ENCODE data around the gene C1orf210. TPM values are rescaled to one million over a fixed set of nuclear protein-coding genes. Genes with fewer than 3 reads are reported as not detected.

Gene C1orf210
- total RNA-seq, 1 experiment from 2014 or later = 7.8 TPM

- no peak for DNase-seq
- POLR2A ChIA-PET = interaction anchor here (0.6 kb wide), 1 partner anchor 13 kb away, joined by 5 read pairs; no protein-coding TSS in a partner anchor
- Histone ChIP-seq H3K4me3 (ENCODE audit: low read depth, low read length) (no peak overlapping the region), H3K27me3 (replicated peaks; ENCODE audit: control insufficient read depth, insufficient read depth, low read length) (no peaks in the 10 kb centered on the region), H3K36me3 (ENCODE audit: control insufficient read depth, insufficient read depth, low read length) (peaks cover 2% of the 10 kb centered on the region), H3K9me3 (no peaks in the 10 kb centered on the region), H3K4me1 (peaks cover 20% of the 10 kb centered on the region)
- H3K9me3 Mint-ChIP-seq (ENCODE audit: unreplicated experiment) = no peaks in the 10 kb centered on the region
- TF ChIP-seq CTCF (IDR thresholded peaks at IDR 0.05; ENCODE audit: insufficient read depth in 1 of 2, low read depth in 1 of 2, low read length in 1 of 2, severe bottlenecking in 1 of 2, unreplicated experiment in 1 of 2) = no peak
- H3K36me3 Mint-ChIP-seq (ENCODE audit: insufficient read depth, unreplicated experiment) = peaks cover 8% of the 10 kb centered on the region
- H3K27ac Mint-ChIP-seq (ENCODE audit: unreplicated experiment) = no peak overlapping the region
- intact Hi-C loops (cut with micrococcal nuclease; ENCODE audit: unreplicated experiment) = no loop called here
- no TSS peak for BruUV-seq (replicated peaks)
- H3K4me1 Mint-ChIP-seq (ENCODE audit: low read depth, unreplicated experiment) = peaks cover 13% of the 10 kb centered on the region
- CTCF ChIA-PET = interaction anchor here (0.6 kb wide), 1 partner anchor 118 kb away, joined by 3 read pairs; no protein-coding TSS in a partner anchor
- H3K4me3 Mint-ChIP-seq (ENCODE audit: unreplicated experiment) = no peak overlapping the region
- no peaks in the 10 kb centered on the region for H3K27me3 Mint-ChIP-seq (ENCODE audit: insufficient read depth, unreplicated experiment)
These were observed 6.2 kb downstream of the C1orf210 start for GRCh38 chr1:43279161-43279560.

GRCh38 chr1:43277116-43277876 is 8.1 kb downstream of the C1orf210 start:
- peak overlapping the region; percentile 75 for H3K27ac Mint-ChIP-seq (ENCODE audit: unreplicated experiment)
- no peak for TF ChIP-seq CTCF (IDR thresholded peaks at IDR 0.05; ENCODE audit: insufficient read depth in 1 of 2, low read depth in 1 of 2, low read length in 1 of 2, severe bottlenecking in 1 of 2, unreplicated experiment in 1 of 2)
- H3K4me1 Mint-ChIP-seq (ENCODE audit: low read depth, unreplicated experiment) = peaks cover 11% of the 10 kb centered on the region
- CTCF ChIA-PET = interaction anchor here (0.7 kb wide), 1 partner anchor 115 kb away, joined by 3 read pairs; no protein-coding TSS in a partner anchor
- peaks cover 16% of the 10 kb centered on the region for H3K4me1 ChIP-seq
- H3K4me3 ChIP-seq (ENCODE audit: low read depth, low read length) = no peak overlapping the region
- no peaks in the 10 kb centered on the region for H3K9me3 Mint-ChIP-seq (ENCODE audit: unreplicated experiment)
- POLR2A ChIA-PET = interaction anchor here (0.6 to 0.7 kb wide), 2 partner anchors 8 kb away, joined by 3 read pairs; partner anchors contain the start of gene C1orf210
- no TSS peak for BruUV-seq (replicated peaks)
- intact Hi-C loops (cut with micrococcal nuclease; ENCODE audit: unreplicated experiment) = no loop called here
- H3K36me3 ChIP-seq (ENCODE audit: control insufficient read depth, insufficient read depth, low read length) = peaks cover 4% of the 10 kb centered on the region
- no peak overlapping the region for H3K4me3 Mint-ChIP-seq (ENCODE audit: unreplicated experiment)
- H3K9me3 ChIP-seq = no peaks in the 10 kb centered on the region
- peaks cover 11% of the 10 kb centered on the region for H3K36me3 Mint-ChIP-seq (ENCODE audit: insufficient read depth, unreplicated experiment)
- no peaks in the 10 kb centered on the region for H3K27me3 ChIP-seq (replicated peaks; ENCODE audit: control insufficient read depth, insufficient read depth, low read length)
- H3K27me3 Mint-ChIP-seq (ENCODE audit: insufficient read depth, unreplicated experiment) = no peaks in the 10 kb centered on the region
- no peak for DNase-seq

GRCh38 chr1:43276673-43277072 is 8.7 kb downstream of the C1orf210 start:
- Histone ChIP-seq H3K36me3 (ENCODE audit: control insufficient read depth, insufficient read depth, low read length) (peaks cover 5% of the 10 kb centered on the region), H3K27me3 (replicated peaks; ENCODE audit: control insufficient read depth, insufficient read depth, low read length) (no peaks in the 10 kb centered on the region), H3K4me3 (ENCODE audit: low read depth, low read length) (no peak overlapping the region), H3K4me1 (peaks cover 16% of the 10 kb centered on the region), H3K9me3 (no peaks in the 10 kb centered on the region)
- ChIA-PET POLR2A (interaction anchor here (0.7 kb wide), 1 partner anchor 9 kb away, joined by 3 read pairs; the partner anchor contains the start of gene C1orf210), CTCF (no interaction called here)
- Mint-ChIP-seq H3K36me3 (ENCODE audit: insufficient read depth, unreplicated experiment) (peaks cover 14% of the 10 kb centered on the region), H3K4me1 (ENCODE audit: low read depth, unreplicated experiment) (peaks cover 13% of the 10 kb centered on the region), H3K27me3 (ENCODE audit: insufficient read depth, unreplicated experiment) (no peaks in the 10 kb centered on the region), H3K4me3 (ENCODE audit: unreplicated experiment) (no peak overlapping the region), H3K27ac (ENCODE audit: unreplicated experiment) (peak overlapping the region; percentile 75), H3K9me3 (ENCODE audit: unreplicated experiment) (no peaks in the 10 kb centered on the region)
- intact Hi-C loops (cut with micrococcal nuclease; ENCODE audit: unreplicated experiment) = no loop called here
- peak in 1 of 2 experiments; percentile 41 for DNase-seq
- no peak for TF ChIP-seq CTCF (IDR thresholded peaks at IDR 0.05; ENCODE audit: insufficient read depth in 1 of 2, low read depth in 1 of 2, low read length in 1 of 2, severe bottlenecking in 1 of 2, unreplicated experiment in 1 of 2)
- BruUV-seq (replicated peaks) = no TSS peak
